Measurements from ENCODE around the gene TAS2R39.

- TF ChIP-seq CTCF (conservative IDR thresholded peaks at IDR 0.05; ENCODE audit: low read depth, low read length) = no peak
- no peak for TF ChIP-seq EZH2 (IDR thresholded peaks at IDR 0.05; ENCODE audit: borderline replicate concordance, low read depth, low read length, poor library complexity, severe bottlenecking)
Measured at GRCh38 chr7:143171697-143172096, 11.5 kb upstream of the TAS2R39 start.
